Choroid plexus epithelial cell (primary cell): ENCODE data around the gene GPR15LG.

Experiments used
- DNase-seq: peaks from one replicate; pipeline ENCODE4 v3.0.0-alpha.2; 2010; ENCODE audit warnings: low read depth
- H3K4me3 ChIP-seq: 2 replicates; pipeline ENCODE4 v1.5.1; 2011; ENCODE audit warnings: low read depth, mild to moderate bottlenecking, control low read depth, low read length, moderate library complexity
- CTCF ChIP-seq: conservative IDR thresholded peaks from 2 replicates; pipeline ENCODE4 v1.5.1; 2011; ENCODE audit warnings: low read depth, mild to moderate bottlenecking, control low read depth, inconsistent platforms, low read length, moderate library complexity

GPR15LG gene

GRCh38 chr10:84200537-84201243 is 27.1 kb downstream of the GPR15LG start:
- no peak for TF ChIP-seq CTCF
- DNase-seq: no peak
- no peak overlapping the region for H3K4me3 ChIP-seq

GRCh38 chr10:84201244-84201606 is 27.6 kb downstream of the GPR15LG start:
- TF ChIP-seq CTCF: no peak
- no peak overlapping the region for H3K4me3 ChIP-seq
- DNase-seq: no peak

- no peak for TF ChIP-seq CTCF
- DNase-seq: no peak
- no peak overlapping the region for H3K4me3 ChIP-seq
Measured at GRCh38 chr10:84201682-84202081, 28.1 kb downstream of the GPR15LG start.

- no peak for DNase-seq
- TF ChIP-seq CTCF: no peak
- H3K4me3 ChIP-seq: no peak overlapping the region
Measured at GRCh38 chr10:84202349-84202748, 28.7 kb downstream of the GPR15LG start.

- H3K4me3 ChIP-seq: no peak overlapping the region
- TF ChIP-seq CTCF: peak; percentile 57
- DNase-seq: peak; percentile 17
Measured at GRCh38 chr10:84204122-84204521, 30.5 kb downstream of the GPR15LG start.

GRCh38 chr10:84204610-84205009 is 31.0 kb downstream of the GPR15LG start:
- no peak for TF ChIP-seq CTCF

More at GRCh38 chr10:84204610-84205009, 31.0 kb downstream of the GPR15LG start:
- DNase-seq: no peak
- no peak overlapping the region for H3K4me3 ChIP-seq
